B cell (primary cell): ENCODE results near the gene HSD17B14. TPM values are rescaled to one million over a fixed set of nuclear protein-coding genes. Genes with fewer than 3 reads are reported as not detected.

Experiments
- ATAC-seq: fragments of 200-7000 bp; cut with Tn5 transposase; one replicate; pipeline ENCODE4 v1.10.0; 2021; ENCODE audit warnings: low read depth, mild to moderate bottlenecking, moderate number of reproducible peaks, moderate library complexity
- CTCF ChIA-PET: fragments of 350-600 bp; sonication (Branson Sonifier 250); formaldehyde crosslinking; loops from one replicate; lab custom pipeline; 2021; ENCODE audit warnings: antibody characterized with exemption, inconsistent platforms; lab: Charles Lee
- POLR2A ChIA-PET: fragments of 350-600 bp; sonication (Branson Sonifier 250); formaldehyde crosslinking; loops from one replicate; lab custom pipeline; 2021; ENCODE audit warnings: antibody characterized with exemption; lab: Charles Lee
- DNase-seq: peaks from one replicate; pipeline ENCODE4 v3.0.0; 2013
- H2AFZ ChIP-seq: 2 replicates; pipeline ENCODE4 v1.6.1; 2012; ENCODE audit warnings: mild to moderate bottlenecking, low read depth, low read length; ENCODE audit not compliant: insufficient read depth, poor library complexity, severe bottlenecking
- H3K27ac ChIP-seq, 2 donors: 1 replicate in 1 of 2; 2 replicates in 1 of 2; pipeline ENCODE4 v1.5.1; 2012 to 2013; ENCODE audit warnings: low read length in 2 of 2, mild to moderate bottlenecking in 2 of 2, moderate library complexity in 1 of 2
- H3K27me3 ChIP-seq, 4 experiments: fragments of 200-600 bp in 1 of 4; sonication (generic) in 1 of 4; replicated peaks in 1 of 4; 1 replicate in 2 of 4; 2 replicates in 2 of 4; pipeline versions ENCODE4 v1.6.1 to v1.7.0; 2013 to 2016; ENCODE audit warnings: low read length in 3 of 4, mild to moderate bottlenecking in 2 of 4, mixed read lengths in 1 of 4, moderate library complexity in 1 of 4; ENCODE audit not compliant: insufficient read depth in 4 of 4, control insufficient read depth in 3 of 4; ENCODE audit errors: control extremely low read depth in 1 of 4
- H3K36me3 ChIP-seq, 2 experiments: replicated peaks in 1 of 2; 1 replicate in 1 of 2; 2 replicates in 1 of 2; pipeline versions ENCODE4 v1.6.1 to v1.7.1; 2013; ENCODE audit warnings: low read length in 1 of 2; ENCODE audit not compliant: insufficient read depth in 2 of 2, control insufficient read depth in 1 of 2; ENCODE audit errors: control extremely low read depth in 1 of 2, extremely low read depth in 1 of 2
- H3K4me1 ChIP-seq, 2 donors: fragments of 200-600 bp in 1 of 2; sonication (generic) in 1 of 2; 1 replicate in 1 of 2; 2 replicates in 1 of 2; pipeline versions ENCODE4 v1.5.1 to v1.6.1; 2013 to 2017; ENCODE audit warnings: low read length in 2 of 2; ENCODE audit not compliant: control insufficient read depth in 2 of 2, insufficient read depth in 2 of 2
- H3K4me2 ChIP-seq: replicated peaks from 2 replicates; pipeline ENCODE3; 2012; ENCODE audit warnings: mild to moderate bottlenecking, low read depth, low read length; ENCODE audit not compliant: poor library complexity, severe bottlenecking
- H3K4me3 ChIP-seq, 5 experiments: fragments of 200-600 bp in 1 of 5; sonication (generic) in 1 of 5; 1 replicate in 3 of 5; 2 replicates in 2 of 5; pipeline versions ENCODE4 v1.5.1 to v1.7.0; 2011 to 2016; ENCODE audit warnings: low read length in 4 of 5, mild to moderate bottlenecking in 4 of 5, low read depth in 2 of 5, control low read depth in 1 of 5, moderate library complexity in 1 of 5; ENCODE audit not compliant: insufficient read depth in 1 of 5; ENCODE audit errors: control extremely low read depth in 1 of 5, extremely low read depth in 1 of 5
- H3K79me2 ChIP-seq: fragments of 200-600 bp; sonication (generic); one replicate; pipeline ENCODE4 v1.6.0; 2016; ENCODE audit warnings: low read length; ENCODE audit not compliant: control insufficient read depth, insufficient read depth
- H3K9ac ChIP-seq: fragments of 200-600 bp; sonication (generic); 2 replicates; pipeline ENCODE4 v1.6.1; 2017; ENCODE audit warnings: mild to moderate bottlenecking, low read length, moderate library complexity
- H3K9me3 ChIP-seq, 3 donors: one replicate each; pipeline versions ENCODE4 v1.6.1 to v1.7.1; 2013; ENCODE audit warnings: low read length in 2 of 3; ENCODE audit not compliant: control insufficient read depth in 2 of 3, insufficient read depth in 1 of 3; ENCODE audit errors: control extremely low read depth in 1 of 3
- H4K20me1 ChIP-seq: 2 replicates; pipeline ENCODE4 v1.6.0; 2012; ENCODE audit warnings: mild to moderate bottlenecking, low read length; ENCODE audit not compliant: insufficient read depth, control insufficient read depth, poor library complexity, severe bottlenecking
- H3K27ac Mint-ChIP-seq: one replicate; pipeline ENCODE4 v1.8.0; 2021; ENCODE audit warnings: mixed read lengths
- H3K27me3 Mint-ChIP-seq: one replicate; pipeline ENCODE4 v1.8.0; 2021; ENCODE audit warnings: mixed read lengths
- H3K4me1 Mint-ChIP-seq: one replicate; pipeline ENCODE4 v1.8.0; 2021; ENCODE audit warnings: mixed read lengths
- H3K4me3 Mint-ChIP-seq: one replicate; pipeline ENCODE4 v1.8.0; 2021; ENCODE audit warnings: mixed read lengths
- H3K9me3 Mint-ChIP-seq: one replicate; pipeline ENCODE4 v1.8.0; 2022; ENCODE audit warnings: mixed read lengths; ENCODE audit not compliant: insufficient read depth
- EZH2 ChIP-seq: IDR thresholded peaks from 2 replicates; pipeline ENCODE4 v1.6.1; 2012; ENCODE audit warnings: borderline replicate concordance, low read depth, mild to moderate bottlenecking, moderate library complexity, low read length; ENCODE audit not compliant: insufficient read depth, poor library complexity, severe bottlenecking
- WGBS: methylation state at CpG from one replicate; pipeline ENCODE4 v1.1.5; 2013; ENCODE audit warnings: missing lambda C conversion rate; ENCODE audit not compliant: insufficient coverage; 5-methylcytosine and 5-hydroxymethylcytosine counted together
- intact Hi-C: fragments of 100-400 bp; cut with micrococcal nuclease; formaldehyde crosslinking; loops from one replicate; pipeline ENCODE4 v1.10.0; 2022
- polyA plus RNA-seq: library from polyadenylated mRNA; depleted of rRNA; stranded (reverse); fragments of >200 nt; gene quantifications from 2 replicates; pipeline ENCODE4 v1.2.3, GENCODE V29; 2012
- total RNA-seq, 2 donors: library from RNA; stranded (reverse); fragments of 120-200 nt in 1 of 2; gene quantifications; 1 replicate in 1 of 2; 2 replicates in 1 of 2; pipeline versions ENCODE4 v1.2.3 to v1.2.4, GENCODE V29; 2013 to 2022
- TF ChIP-seq, protein P1 (sequence below): fragments of 200-600 bp; IDR thresholded peaks from one replicate; pipeline ENCODE4 v1.8.0; 2022; ENCODE audit warnings: antibody characterized with exemption, mild to moderate bottlenecking

HSD17B14 gene
- total and polyA plus RNA-seq, 2 donors (not counting 1 experiment from before 2014, with no cell fraction given), result 2.5 to 2.9 TPM

DNA sequence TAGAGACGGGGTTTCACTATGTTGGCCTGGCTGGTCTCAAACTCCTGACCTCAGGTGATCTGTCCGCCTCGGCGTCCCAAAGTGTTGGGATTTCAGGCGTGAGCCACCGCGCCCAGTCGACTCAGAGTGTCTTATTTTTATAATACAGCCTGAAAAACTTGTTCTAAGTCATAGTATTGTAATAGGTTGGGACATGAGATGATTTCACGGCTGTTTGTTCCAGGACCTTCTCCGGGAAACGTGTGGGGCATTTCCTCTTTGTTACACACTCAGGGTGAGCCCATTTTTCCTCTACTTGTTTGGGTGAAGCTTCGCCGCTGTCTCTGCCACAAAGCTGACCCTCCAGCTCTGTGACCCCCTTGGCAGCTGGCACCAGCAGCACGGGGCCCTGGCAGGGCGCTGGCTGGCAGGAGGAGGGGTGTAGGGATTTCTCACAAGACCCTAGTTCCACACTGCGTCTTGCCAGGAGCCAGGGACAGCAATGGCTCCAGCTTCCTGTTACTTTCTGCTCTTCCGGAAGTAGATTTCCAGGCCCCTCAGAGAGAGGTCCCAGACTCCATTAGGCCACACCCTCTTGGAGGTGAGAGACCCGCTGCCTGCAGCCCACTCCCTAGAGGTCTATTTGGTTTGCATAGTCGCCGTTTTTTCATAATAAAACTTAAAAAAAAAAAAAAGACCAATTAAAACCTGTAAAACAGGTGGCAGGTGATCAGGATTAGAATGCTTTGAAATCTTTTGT is 65.4 kb downstream of the HSD17B14 start:
- intact Hi-C loops, result no loop called here
- ChIA-PET CTCF (no interaction called here), POLR2A (no interaction called here)
- H3K36me3 ChIP-seq, result no peaks in the 10 kb centered on the region
- Mint-ChIP-seq H3K4me3 (no peak overlapping the region), H3K27me3 (peaks cover 21% of the 10 kb centered on the region), H3K4me1 (no peaks in the 10 kb centered on the region), H3K27ac (no peak overlapping the region), H3K9me3 (no peaks in the 10 kb centered on the region)
- peaks cover 0 to 3% (median 0%) of the 10 kb centered on the region in 3 donors for H3K9me3 ChIP-seq
- peaks cover 0 to 5% (median 0%) of the 10 kb centered on the region in 4 experiments for H3K27me3 ChIP-seq
- H4K20me1 ChIP-seq, result no peaks in the 10 kb centered on the region
- no peaks in the 10 kb centered on the region for H3K4me1 ChIP-seq
- H3K27ac ChIP-seq, result no peak overlapping the region
- TF ChIP-seq, protein P1, sequence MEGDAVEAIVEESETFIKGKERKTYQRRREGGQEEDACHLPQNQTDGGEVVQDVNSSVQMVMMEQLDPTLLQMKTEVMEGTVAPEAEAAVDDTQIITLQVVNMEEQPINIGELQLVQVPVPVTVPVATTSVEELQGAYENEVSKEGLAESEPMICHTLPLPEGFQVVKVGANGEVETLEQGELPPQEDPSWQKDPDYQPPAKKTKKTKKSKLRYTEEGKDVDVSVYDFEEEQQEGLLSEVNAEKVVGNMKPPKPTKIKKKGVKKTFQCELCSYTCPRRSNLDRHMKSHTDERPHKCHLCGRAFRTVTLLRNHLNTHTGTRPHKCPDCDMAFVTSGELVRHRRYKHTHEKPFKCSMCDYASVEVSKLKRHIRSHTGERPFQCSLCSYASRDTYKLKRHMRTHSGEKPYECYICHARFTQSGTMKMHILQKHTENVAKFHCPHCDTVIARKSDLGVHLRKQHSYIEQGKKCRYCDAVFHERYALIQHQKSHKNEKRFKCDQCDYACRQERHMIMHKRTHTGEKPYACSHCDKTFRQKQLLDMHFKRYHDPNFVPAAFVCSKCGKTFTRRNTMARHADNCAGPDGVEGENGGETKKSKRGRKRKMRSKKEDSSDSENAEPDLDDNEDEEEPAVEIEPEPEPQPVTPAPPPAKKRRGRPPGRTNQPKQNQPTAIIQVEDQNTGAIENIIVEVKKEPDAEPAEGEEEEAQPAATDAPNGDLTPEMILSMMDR, result no peak
- no peak for TF ChIP-seq EZH2
- H3K9ac ChIP-seq, result no peak overlapping the region
- H3K4me2 ChIP-seq, result no peak overlapping the region
- WGBS, result 88% methylated on average over 11 of the region's 20 CpGs
- H2AFZ ChIP-seq, result no peak overlapping the region
- DNase-seq (no peak), ATAC-seq (no peak)
- no peak overlapping the region for H3K4me3 ChIP-seq
- H3K79me2 ChIP-seq, result no peaks in the 10 kb centered on the region

DNA sequence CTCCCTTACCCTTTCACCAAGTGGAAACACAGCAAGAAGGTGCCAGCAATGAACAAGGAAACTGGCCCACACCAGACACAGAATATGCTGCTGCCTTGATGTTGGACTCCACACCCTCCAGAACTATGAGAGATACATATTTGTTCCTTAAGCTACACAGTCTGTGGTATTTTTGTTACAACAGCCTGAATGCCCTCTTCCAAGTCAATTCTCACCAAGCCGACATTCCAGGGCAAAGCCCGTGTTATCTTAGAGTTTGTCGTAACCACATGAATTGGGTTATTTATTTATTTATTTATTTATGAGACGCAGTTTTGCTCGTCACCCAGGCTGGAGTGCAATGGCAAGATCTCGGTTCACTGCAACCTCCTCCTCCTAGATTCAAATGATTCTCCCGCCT is 66.0 kb downstream of the HSD17B14 start:
- ChIA-PET CTCF (interaction anchor here (1.3 kb wide), 1 partner anchor 230 kb away, joined by 5 read pairs; no protein-coding TSS in a partner anchor), POLR2A (no interaction called here)
- no peaks in the 10 kb centered on the region for H3K4me1 Mint-ChIP-seq
- Histone ChIP-seq H3K9ac (no peak overlapping the region), H3K79me2 (no peaks in the 10 kb centered on the region), H3K4me2 (no peak overlapping the region), H3K36me3 (no peaks in the 10 kb centered on the region), H3K27me3 (peaks cover 0 to 5% (median 0%) of the 10 kb centered on the region in 4 experiments), H4K20me1 (no peaks in the 10 kb centered on the region), H3K4me1 (no peaks in the 10 kb centered on the region), H3K27ac (no peak overlapping the region), H2AFZ (no peak overlapping the region), H3K4me3 (no peak overlapping the region), H3K9me3 (peaks cover 0 to 3% (median 0%) of the 10 kb centered on the region in 3 donors)
- no peak overlapping the region for H3K27ac Mint-ChIP-seq
- intact Hi-C loops, result no loop called here
- no peak overlapping the region for H3K4me3 Mint-ChIP-seq
- peaks cover 25% of the 10 kb centered on the region for H3K27me3 Mint-ChIP-seq
- WGBS, result no CpG with 5 or more reads among the region's 7 CpGs
- ATAC-seq, result no peak
- no peak for DNase-seq
- H3K9me3 Mint-ChIP-seq, result no peaks in the 10 kb centered on the region
- TF ChIP-seq, protein P1, result no peak
- no peak for TF ChIP-seq EZH2
